ENCODE results near the gene SLC43A3. TPM values are rescaled to one million over a fixed set of nuclear protein-coding genes. Genes with fewer than 3 reads are reported as not detected.

The SLC43A3 gene
- total RNA-seq, 2 donors from 2014 or later, result 31.7 to 61.3 TPM

- H3K36me3 ChIP-seq, result peaks cover 93% of the 10 kb centered on the region
- no peak for DNase-seq (ENCODE audit: low spot score)
Measured at GRCh38 chr11:57413681-57414080, 13.2 kb downstream of the SLC43A3 start.

GRCh38 chr11:57410287-57410686 is 16.6 kb downstream of the SLC43A3 start:
- Histone ChIP-seq H3K4me1 (peaks cover 0 to 27% of the 10 kb centered on the region in 2 donors), H3K27me3 (no peaks in the 10 kb centered on the region), H3K27ac (no peak overlapping the region), H3K9me3 (no peaks in the 10 kb centered on the region), H3K4me3 (no peak overlapping the region), H3K36me3 (peaks cover 78% of the 10 kb centered on the region)
- DNase-seq (ENCODE audit: low spot score), result no peak
- TF ChIP-seq CTCF (IDR thresholded peaks at IDR 0.05), result no peak

More at GRCh38 chr11:57413681-57414080, 13.2 kb downstream of the SLC43A3 start:
- Histone ChIP-seq H3K27me3 (no peaks in the 10 kb centered on the region), H3K4me3 (no peak overlapping the region), H3K27ac (no peak overlapping the region), H3K9me3 (no peaks in the 10 kb centered on the region), H3K4me1 (peaks cover 0 to 12% of the 10 kb centered on the region in 2 donors)
- no peak for TF ChIP-seq CTCF (IDR thresholded peaks at IDR 0.05)

GRCh38 chr11:57409321-57410100 is 17.4 kb downstream of the SLC43A3 start:
- Histone ChIP-seq H3K27ac (no peak overlapping the region), H3K4me1 (peaks cover 0 to 27% of the 10 kb centered on the region in 2 donors), H3K36me3 (peaks cover 70% of the 10 kb centered on the region), H3K27me3 (no peaks in the 10 kb centered on the region), H3K9me3 (no peaks in the 10 kb centered on the region), H3K4me3 (no peak overlapping the region)
- DNase-seq (ENCODE audit: low spot score), result no peak
- TF ChIP-seq CTCF (IDR thresholded peaks at IDR 0.05), result no peak

GRCh38 chr11:57408771-57409170 is 18.1 kb downstream of the SLC43A3 start:
- Histone ChIP-seq H3K9me3 (no peaks in the 10 kb centered on the region), H3K4me3 (no peak overlapping the region), H3K27ac (no peak overlapping the region), H3K4me1 (peaks cover 0 to 27% of the 10 kb centered on the region in 2 donors), H3K36me3 (peaks cover 63% of the 10 kb centered on the region), H3K27me3 (no peaks in the 10 kb centered on the region)
- no peak for TF ChIP-seq CTCF (IDR thresholded peaks at IDR 0.05)
- no peak for DNase-seq (ENCODE audit: low spot score)

- DNase-seq (ENCODE audit: low spot score), result no peak
- Histone ChIP-seq H3K36me3 (peaks cover 55% of the 10 kb centered on the region), H3K27me3 (no peaks in the 10 kb centered on the region), H3K4me1 (peaks cover 0 to 21% of the 10 kb centered on the region in 2 donors), H3K27ac (no peak overlapping the region), H3K9me3 (no peaks in the 10 kb centered on the region), H3K4me3 (no peak overlapping the region)
- TF ChIP-seq CTCF (IDR thresholded peaks at IDR 0.05), result no peak
Measured at GRCh38 chr11:57407941-57408475, 18.9 kb downstream of the SLC43A3 start.
